HepG2 (cell line): ENCODE data around the gene INPP5E. TPM values are rescaled to one million over a fixed set of nuclear protein-coding genes. Genes with fewer than 3 reads are reported as not detected.

Source experiments
- FIP1L1 ChIP-seq: fragments of 200-400 bp; formaldehyde crosslinking; IDR thresholded peaks from 2 replicates; pipeline ENCODE4 v1.6.1; 2018; ENCODE audit warnings: low read depth, mild to moderate bottlenecking, low read length, moderate library complexity, borderline replicate concordance; ENCODE audit not compliant: insufficient read depth
- GATA4 ChIP-seq: sonication (generic); IDR thresholded peaks from 2 replicates; pipeline ENCODE4 v1.6.1; 2016; ENCODE audit warnings: antibody characterized with exemption, low read depth, borderline replicate concordance
- MED1 ChIP-seq: sonication (generic); formaldehyde crosslinking; IDR thresholded peaks from 2 replicates; pipeline ENCODE4 v1.4.0; 2020; ENCODE audit warnings: missing genetic modification reagents
- MEIS2 ChIP-seq: sonication (generic); formaldehyde crosslinking; IDR thresholded peaks from 2 replicates; pipeline ENCODE4 v1.9.0; 2021; ENCODE audit warnings: mild to moderate bottlenecking, missing genetic modification reagents
- NFYB ChIP-seq: sonication (generic); formaldehyde crosslinking; IDR thresholded peaks from 2 replicates; pipeline ENCODE4 v1.4.0; 2020; ENCODE audit warnings: missing genetic modification reagents
- NKX3-1 ChIP-seq: sonication (generic); formaldehyde crosslinking; IDR thresholded peaks from 2 replicates; pipeline ENCODE4 v1.5.0; 2020; ENCODE audit warnings: missing genetic modification reagents
- RFX5 ChIP-seq: IDR thresholded peaks from 2 replicates; pipeline ENCODE4 v1.6.1; 2011; ENCODE audit warnings: low read depth, low read length, improper control_type of control experiment
- SATB2 ChIP-seq: sonication (generic); formaldehyde crosslinking; IDR thresholded peaks from 2 replicates; pipeline ENCODE4 v1.5.0; 2020; ENCODE audit warnings: missing genetic modification reagents
- SMAD1 ChIP-seq: sonication (generic); formaldehyde crosslinking; IDR thresholded peaks from 2 replicates; pipeline ENCODE4 v1.4.0; 2020; ENCODE audit warnings: missing genetic modification reagents, low read depth, mild to moderate bottlenecking, borderline replicate concordance
- SRSF4 ChIP-seq: fragments of 200-400 bp; formaldehyde crosslinking; IDR thresholded peaks from one replicate; pipeline ENCODE4 v1.6.1; 2018; ENCODE audit warnings: mild to moderate bottlenecking, low read depth, low read length, moderate library complexity; ENCODE audit not compliant: poor library complexity, severe bottlenecking
- STAG1 ChIP-seq: sonication (generic); formaldehyde crosslinking; IDR thresholded peaks from 2 replicates; pipeline ENCODE4 v1.4.0; 2020; ENCODE audit warnings: missing genetic modification reagents
- TEAD3 ChIP-seq: optimal IDR thresholded peaks from 2 replicates; pipeline ENCODE3; 2016; ENCODE audit warnings: borderline replicate concordance
- ZFP1 ChIP-seq: IDR thresholded peaks from 2 replicates; pipeline ENCODE4 v1.6.1; 2016
- ZNF577 ChIP-seq: sonication (generic); formaldehyde crosslinking; IDR thresholded peaks from 2 replicates; pipeline ENCODE4 v1.4.0; 2020; ENCODE audit warnings: mild to moderate bottlenecking, low read depth, missing genetic modification reagents, borderline replicate concordance
- ZNF749 ChIP-seq: sonication (generic); formaldehyde crosslinking; IDR thresholded peaks from 2 replicates; pipeline ENCODE4 v1.8.0; 2022; ENCODE audit warnings: mild to moderate bottlenecking, missing genetic modification reagents, moderate library complexity, borderline replicate concordance
- polyA plus RNA-seq, 8 experiments: library from polyadenylated mRNA; depleted of rRNA in 3 of 8; stranded (reverse) in 7 of 8; unstranded in 1 of 8; fragments of >200 nt; fragmentation: Illumina TruSeq in 4 of 8; extraction: Trizol in 4 of 8; gene quantifications; 2 replicates each; pipeline versions ENCODE4 v1.2.1 to v1.2.3, GENCODE V29; 2011 to 2016; ENCODE audit warnings: low read depth in 4 of 8, missing spikeins in 1 of 8, mixed read lengths in 1 of 8; ENCODE audit not compliant: insufficient read depth in 1 of 8
- total RNA-seq, 5 experiments: library from RNA; depleted of rRNA; stranded (reverse); fragments of >200 nt; fragmentation: Illumina TruSeq; extraction: Trizol; gene quantifications; 2 replicates each; pipeline ENCODE4 v1.2.3, GENCODE V29; 2016; ENCODE audit warnings: low read depth in 1 of 5
- TF ChIP-seq, protein P1 (sequence below): sonication (generic); formaldehyde crosslinking; IDR thresholded peaks from 2 replicates; pipeline ENCODE4 v1.8.0; 2022; ENCODE audit warnings: missing genetic modification reagents, mild to moderate bottlenecking, moderate library complexity, borderline replicate concordance
- TF ChIP-seq, protein P2 (sequence below): sonication (generic); formaldehyde crosslinking; IDR thresholded peaks from 2 replicates; pipeline ENCODE4 v1.4.0; 2020; ENCODE audit warnings: mild to moderate bottlenecking, missing genetic modification reagents, borderline replicate concordance
- TF ChIP-seq, protein P3 (sequence below): sonication (generic); formaldehyde crosslinking; IDR thresholded peaks from 2 replicates; pipeline ENCODE4 v1.8.0; 2022; ENCODE audit warnings: mild to moderate bottlenecking, missing genetic modification reagents; ENCODE audit not compliant: insufficient replicate concordance
- TF ChIP-seq, protein P4 (sequence below): sonication (generic); formaldehyde crosslinking; IDR thresholded peaks from 2 replicates; pipeline ENCODE4 v1.5.0; 2020; ENCODE audit warnings: mild to moderate bottlenecking, missing genetic modification reagents, moderate library complexity

Gene INPP5E
- total and polyA plus RNA-seq, 2 of the 13 experiments (the other 11 are each of a cell fraction or from before 2014, with no cell fraction given), result 5.5 TPM

DNA sequence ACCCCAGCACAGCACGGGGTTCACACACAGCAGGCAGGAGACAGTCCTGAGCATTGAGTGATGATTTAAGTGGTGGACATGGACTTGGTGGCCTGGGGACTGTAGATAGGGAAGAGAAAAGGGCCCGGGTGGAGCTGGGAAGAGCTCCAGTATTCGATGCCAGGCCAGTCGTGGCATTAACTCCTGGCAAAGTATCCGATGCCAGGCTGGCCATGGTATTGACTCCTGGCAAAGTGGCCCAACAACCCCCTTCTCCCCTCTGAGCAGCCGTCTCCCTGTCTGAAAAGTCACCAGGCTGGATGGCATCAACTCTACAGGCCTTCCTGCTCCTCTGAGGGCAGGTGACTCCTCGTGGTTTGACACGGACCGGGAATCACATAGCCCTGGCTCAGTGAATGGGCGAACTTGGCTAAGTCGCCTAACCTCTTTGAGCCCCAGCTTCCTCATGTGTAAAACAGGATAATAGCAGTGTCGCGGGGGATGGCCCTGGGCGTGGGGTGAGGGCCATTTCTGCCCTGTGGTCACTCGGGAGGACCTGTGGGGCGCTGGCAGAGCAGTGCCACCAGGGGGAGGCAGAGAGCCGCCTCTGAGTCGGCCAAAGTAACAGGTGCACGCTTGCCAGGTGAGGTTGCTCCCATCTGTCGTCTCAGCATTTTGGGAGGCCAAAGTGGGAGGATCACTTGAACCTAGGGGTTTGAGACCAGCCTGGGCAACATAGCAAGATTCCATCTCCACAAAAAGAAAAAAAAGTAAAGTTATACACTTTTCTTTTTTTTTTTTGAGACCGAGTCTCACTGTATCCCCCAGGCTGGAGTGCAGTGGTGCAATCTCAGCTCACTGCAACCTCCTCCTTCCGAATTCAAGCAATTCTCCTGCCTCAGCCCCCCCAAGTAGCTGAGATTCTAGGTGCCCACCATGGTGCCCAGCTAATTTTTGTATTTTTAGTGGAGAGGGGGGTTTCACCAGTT lies 48.9 kb upstream of the INPP5E start (continued):
- TF ChIP-seq, protein P1, sequence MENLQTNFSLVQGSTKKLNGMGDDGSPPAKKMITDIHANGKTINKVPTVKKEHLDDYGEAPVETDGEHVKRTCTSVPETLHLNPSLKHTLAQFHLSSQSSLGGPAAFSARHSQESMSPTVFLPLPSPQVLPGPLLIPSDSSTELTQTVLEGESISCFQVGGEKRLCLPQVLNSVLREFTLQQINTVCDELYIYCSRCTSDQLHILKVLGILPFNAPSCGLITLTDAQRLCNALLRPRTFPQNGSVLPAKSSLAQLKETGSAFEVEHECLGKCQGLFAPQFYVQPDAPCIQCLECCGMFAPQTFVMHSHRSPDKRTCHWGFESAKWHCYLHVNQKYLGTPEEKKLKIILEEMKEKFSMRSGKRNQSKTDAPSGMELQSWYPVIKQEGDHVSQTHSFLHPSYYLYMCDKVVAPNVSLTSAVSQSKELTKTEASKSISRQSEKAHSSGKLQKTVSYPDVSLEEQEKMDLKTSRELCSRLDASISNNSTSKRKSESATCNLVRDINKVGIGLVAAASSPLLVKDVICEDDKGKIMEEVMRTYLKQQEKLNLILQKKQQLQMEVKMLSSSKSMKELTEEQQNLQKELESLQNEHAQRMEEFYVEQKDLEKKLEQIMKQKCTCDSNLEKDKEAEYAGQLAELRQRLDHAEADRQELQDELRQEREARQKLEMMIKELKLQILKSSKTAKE (CRISPR knock-in tag), result no peak
- TF ChIP-seq ZNF749 (no peak), SRSF4 (no peak), TEAD3 (CRISPR knock-in tag) (peak; percentile 8), SMAD1 (CRISPR knock-in tag) (no peak), NFYB (CRISPR knock-in tag) (no peak), MED1 (CRISPR knock-in tag) (no peak), ZFP1 (CRISPR knock-in tag) (no peak), MEIS2 (CRISPR knock-in tag) (no peak), STAG1 (peak; percentile 98), FIP1L1 (no peak), ZNF577 (CRISPR knock-in tag) (no peak), GATA4 (no peak), SATB2 (CRISPR knock-in tag) (no peak), NKX3-1 (CRISPR knock-in tag) (no peak), RFX5 (no peak)
- TF ChIP-seq, protein P2, sequence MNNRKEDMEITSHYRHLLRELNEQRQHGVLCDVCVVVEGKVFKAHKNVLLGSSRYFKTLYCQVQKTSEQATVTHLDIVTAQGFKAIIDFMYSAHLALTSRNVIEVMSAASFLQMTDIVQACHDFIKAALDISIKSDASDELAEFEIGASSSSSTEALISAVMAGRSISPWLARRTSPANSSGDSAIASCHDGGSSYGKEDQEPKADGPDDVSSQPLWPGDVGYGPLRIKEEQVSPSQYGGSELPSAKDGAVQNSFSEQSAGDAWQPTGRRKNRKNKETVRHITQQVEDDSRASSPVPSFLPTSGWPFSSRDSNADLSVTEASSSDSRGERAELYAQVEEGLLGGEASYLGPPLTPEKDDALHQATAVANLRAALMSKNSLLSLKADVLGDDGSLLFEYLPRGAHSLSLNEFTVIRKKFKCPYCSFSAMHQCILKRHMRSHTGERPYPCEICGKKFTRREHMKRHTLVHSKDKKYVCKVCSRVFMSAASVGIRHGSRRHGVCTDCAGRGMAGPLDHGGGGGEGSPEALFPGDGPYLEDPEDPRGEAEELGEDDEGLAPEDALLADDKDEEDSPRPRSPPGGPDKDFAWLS, result no peak
- TF ChIP-seq, protein P3, sequence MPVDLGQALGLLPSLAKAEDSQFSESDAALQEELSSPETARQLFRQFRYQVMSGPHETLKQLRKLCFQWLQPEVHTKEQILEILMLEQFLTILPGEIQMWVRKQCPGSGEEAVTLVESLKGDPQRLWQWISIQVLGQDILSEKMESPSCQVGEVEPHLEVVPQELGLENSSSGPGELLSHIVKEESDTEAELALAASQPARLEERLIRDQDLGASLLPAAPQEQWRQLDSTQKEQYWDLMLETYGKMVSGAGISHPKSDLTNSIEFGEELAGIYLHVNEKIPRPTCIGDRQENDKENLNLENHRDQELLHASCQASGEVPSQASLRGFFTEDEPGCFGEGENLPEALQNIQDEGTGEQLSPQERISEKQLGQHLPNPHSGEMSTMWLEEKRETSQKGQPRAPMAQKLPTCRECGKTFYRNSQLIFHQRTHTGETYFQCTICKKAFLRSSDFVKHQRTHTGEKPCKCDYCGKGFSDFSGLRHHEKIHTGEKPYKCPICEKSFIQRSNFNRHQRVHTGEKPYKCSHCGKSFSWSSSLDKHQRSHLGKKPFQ (CRISPR knock-in tag), result no peak
- TF ChIP-seq, protein P4, sequence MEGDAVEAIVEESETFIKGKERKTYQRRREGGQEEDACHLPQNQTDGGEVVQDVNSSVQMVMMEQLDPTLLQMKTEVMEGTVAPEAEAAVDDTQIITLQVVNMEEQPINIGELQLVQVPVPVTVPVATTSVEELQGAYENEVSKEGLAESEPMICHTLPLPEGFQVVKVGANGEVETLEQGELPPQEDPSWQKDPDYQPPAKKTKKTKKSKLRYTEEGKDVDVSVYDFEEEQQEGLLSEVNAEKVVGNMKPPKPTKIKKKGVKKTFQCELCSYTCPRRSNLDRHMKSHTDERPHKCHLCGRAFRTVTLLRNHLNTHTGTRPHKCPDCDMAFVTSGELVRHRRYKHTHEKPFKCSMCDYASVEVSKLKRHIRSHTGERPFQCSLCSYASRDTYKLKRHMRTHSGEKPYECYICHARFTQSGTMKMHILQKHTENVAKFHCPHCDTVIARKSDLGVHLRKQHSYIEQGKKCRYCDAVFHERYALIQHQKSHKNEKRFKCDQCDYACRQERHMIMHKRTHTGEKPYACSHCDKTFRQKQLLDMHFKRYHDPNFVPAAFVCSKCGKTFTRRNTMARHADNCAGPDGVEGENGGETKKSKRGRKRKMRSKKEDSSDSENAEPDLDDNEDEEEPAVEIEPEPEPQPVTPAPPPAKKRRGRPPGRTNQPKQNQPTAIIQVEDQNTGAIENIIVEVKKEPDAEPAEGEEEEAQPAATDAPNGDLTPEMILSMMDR, result peak; percentile 96
